HG03432 (cell line): ENCODE measurements around the gene NQO1.

Experiments used
- ATAC-seq: cut with Tn5 transposase; IDR thresholded peaks from one replicate; pipeline ENCODE4 v1.9.1; 2021; ENCODE audit warnings: mild to moderate bottlenecking, moderate library complexity; ENCODE audit not compliant: unreplicated experiment

Gene NQO1

GRCh38 chr16:69707920-69708683 lies 18.3 kb downstream of the NQO1 start:
- ATAC-seq = no peak

- no peak for ATAC-seq
Measured at GRCh38 chr16:69706975-69707340, 19.4 kb downstream of the NQO1 start.

GRCh38 chr16:69706256-69706974 lies 19.9 kb downstream of the NQO1 start:
- no peak for ATAC-seq

- ATAC-seq = no peak
Measured at GRCh38 chr16:69703638-69704037, 22.7 kb downstream of the NQO1 start.

- ATAC-seq = no peak
Measured at GRCh38 chr16:69701866-69702265, 24.5 kb downstream of the NQO1 start.

- ATAC-seq = no peak
Measured at GRCh38 chr16:69701452-69701851, 24.9 kb downstream of the NQO1 start.

GRCh38 chr16:69699915-69700314 lies 26.4 kb downstream of the NQO1 start:
- ATAC-seq = no peak

- ATAC-seq = no peak
Measured at GRCh38 chr16:69698404-69698803, 28.0 kb downstream of the NQO1 start.

- no peak for ATAC-seq
Measured at GRCh38 chr16:69693916-69694315, 32.4 kb downstream of the NQO1 start.

GRCh38 chr16:69691980-69692911 lies 34.1 kb downstream of the NQO1 start:
- ATAC-seq = no peak

- ATAC-seq = no peak
Measured at GRCh38 chr16:69688589-69688988, 37.8 kb downstream of the NQO1 start.

- ATAC-seq = no peak
Measured at GRCh38 chr16:69680358-69680757, 46.0 kb downstream of the NQO1 start.

GRCh38 chr16:69672998-69673713 lies 53.2 kb downstream of the NQO1 start:
- no peak for ATAC-seq

- ATAC-seq = no peak
Measured at GRCh38 chr16:69672315-69672997, 53.9 kb downstream of the NQO1 start.

GRCh38 chr16:69669577-69669976 lies 56.8 kb downstream of the NQO1 start:
- ATAC-seq = no peak

- no peak for ATAC-seq
Measured at GRCh38 chr16:69663846-69664245, 62.5 kb downstream of the NQO1 start.

GRCh38 chr16:69662901-69663300 lies 63.5 kb downstream of the NQO1 start:
- no peak for ATAC-seq

GRCh38 chr16:69660166-69660565 lies 66.2 kb downstream of the NQO1 start:
- no peak for ATAC-seq
